Thyroid gland (tissue), 4 donors: ENCODE results near the gene SIGLEC6.

Source experiments
- CTCF ChIP-seq, 6 experiments: fragments of 200-600 bp in 3 of 6; fragments of 450-650 bp in 3 of 6; sonication (generic) in 3 of 6; IDR thresholded peaks; one replicate each; pipeline ENCODE4 v1.5.1; 2016 to 2019; ENCODE audit warnings: antibody characterized with exemption in 6 of 6, mild to moderate bottlenecking in 2 of 6, inconsistent platforms in 1 of 6, moderate library complexity in 1 of 6
- POLR2A ChIP-seq, 2 donors: fragments of 450-650 bp; IDR thresholded peaks; one replicate each; pipeline ENCODE4 v1.6.1; 2017; ENCODE audit warnings: antibody characterized with exemption in 2 of 2, mild to moderate bottlenecking in 2 of 2, moderate library complexity in 1 of 2

GRCh38 chr19:51568456-51568855 is 37.0 kb upstream of the SIGLEC6 start:
- TF ChIP-seq CTCF (IDR thresholded peaks at IDR 0.05) (no peak), POLR2A (IDR thresholded peaks at IDR 0.05) (no peak)
